Measurements from ENCODE around the gene CELSR1. TPM values are rescaled to one million over a fixed set of nuclear protein-coding genes. Genes with fewer than 3 reads are reported as not detected.

CELSR1 gene
- total RNA-seq, 1 donor from 2014 or later, result 7.7 TPM

DNA sequence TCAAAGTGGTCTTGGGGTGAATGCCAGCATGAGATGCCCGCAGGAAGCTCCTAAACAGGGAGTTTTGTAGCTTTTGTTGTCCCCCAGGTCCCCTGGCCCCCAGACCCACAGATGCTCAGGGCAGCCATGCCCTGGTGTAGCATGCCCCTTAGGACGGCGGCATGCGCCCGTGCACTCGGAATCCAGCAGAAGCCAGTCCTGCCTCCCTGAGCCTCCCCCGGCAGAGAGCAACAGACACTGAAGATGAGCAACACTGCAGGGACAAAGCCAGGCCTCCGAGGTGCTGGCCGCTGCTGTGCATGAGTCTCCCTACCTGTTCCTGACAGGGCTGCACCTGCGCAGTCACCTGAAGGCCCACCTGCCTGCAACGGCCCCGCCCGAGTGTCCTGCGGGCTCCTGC is 142.8 kb downstream of the CELSR1 start:
- H3K4me3 Mint-ChIP-seq (ENCODE audit: unreplicated experiment), result no peak overlapping the region
- no peak for TF ChIP-seq CTCF (IDR thresholded peaks at IDR 0.05; ENCODE audit: unreplicated experiment)
- peaks cover 11% of the 10 kb centered on the region for H3K27me3 Mint-ChIP-seq (ENCODE audit: unreplicated experiment)
- no peak overlapping the region for H3K27ac Mint-ChIP-seq (ENCODE audit: unreplicated experiment)
- no peaks in the 10 kb centered on the region for H3K4me1 Mint-ChIP-seq (ENCODE audit: unreplicated experiment)
- no peaks in the 10 kb centered on the region for H3K9me3 Mint-ChIP-seq (ENCODE audit: unreplicated experiment)
- DNase-seq (ENCODE audit: low spot score), result no peak
- H3K36me3 Mint-ChIP-seq (ENCODE audit: low read depth, unreplicated experiment), result no peaks in the 10 kb centered on the region

DNA sequence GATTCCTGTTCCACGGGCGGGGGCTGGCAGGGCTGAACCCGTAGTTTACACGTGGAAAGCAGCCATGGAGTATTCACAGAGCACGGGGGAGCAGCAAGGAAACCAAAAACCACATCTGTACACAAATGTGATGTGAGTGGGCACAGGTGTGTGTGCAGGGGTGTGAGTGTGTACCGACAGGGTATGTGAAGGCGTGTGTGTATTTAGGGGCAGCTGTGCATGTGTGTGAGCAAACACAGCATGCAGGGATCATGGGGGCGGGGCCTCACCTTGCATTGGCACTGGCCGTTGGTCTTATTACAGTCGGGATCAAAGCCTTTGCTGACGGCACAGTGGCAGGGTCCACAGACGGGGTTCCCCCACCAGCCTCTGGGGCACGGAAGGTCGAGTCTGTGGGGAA is 143.5 kb downstream of the CELSR1 start:
- H3K27ac Mint-ChIP-seq (ENCODE audit: unreplicated experiment), result no peak overlapping the region
- no peaks in the 10 kb centered on the region for H3K36me3 Mint-ChIP-seq (ENCODE audit: low read depth, unreplicated experiment)
- no peak overlapping the region for H3K4me3 Mint-ChIP-seq (ENCODE audit: unreplicated experiment)
- no peaks in the 10 kb centered on the region for H3K4me1 Mint-ChIP-seq (ENCODE audit: unreplicated experiment)
- no peaks in the 10 kb centered on the region for H3K9me3 Mint-ChIP-seq (ENCODE audit: unreplicated experiment)
- no peak for DNase-seq (ENCODE audit: low spot score)
- H3K27me3 Mint-ChIP-seq (ENCODE audit: unreplicated experiment), result peaks cover 10% of the 10 kb centered on the region
- no peak for TF ChIP-seq CTCF (IDR thresholded peaks at IDR 0.05; ENCODE audit: unreplicated experiment)

DNA sequence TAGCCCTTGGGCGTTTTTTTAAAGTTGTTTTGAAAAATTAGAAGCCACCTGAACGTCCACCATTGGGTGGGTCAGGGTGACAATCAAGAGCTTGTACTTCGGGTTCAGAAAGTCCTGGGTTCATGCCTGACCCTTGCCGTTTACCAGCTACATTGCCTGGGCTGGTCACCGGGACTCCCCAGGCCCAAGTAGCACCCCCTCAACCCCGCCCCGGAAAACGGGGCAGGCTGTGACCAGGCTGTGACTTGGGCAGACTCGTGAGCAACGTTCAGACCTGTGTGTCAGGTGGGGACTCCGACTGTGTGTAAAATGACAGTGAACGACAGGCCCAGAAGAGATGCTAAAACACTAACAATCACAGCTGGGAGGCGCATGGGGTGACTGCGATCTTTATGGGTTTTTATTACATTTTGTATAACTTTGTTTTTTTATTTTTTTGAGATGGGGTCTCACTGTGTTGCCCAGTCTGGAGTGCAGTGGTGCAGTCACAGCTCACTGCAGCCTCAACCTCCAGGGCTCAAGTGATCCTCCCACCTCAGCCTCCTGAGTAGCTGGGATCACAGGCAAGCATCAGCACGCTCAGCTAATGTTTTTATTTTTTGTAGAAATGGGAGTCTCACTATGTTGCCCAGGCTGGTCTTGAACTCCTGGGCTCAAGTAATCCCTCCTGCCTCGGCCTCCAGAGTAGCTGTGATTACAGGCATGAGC is 145.1 kb downstream of the CELSR1 start:
- Mint-ChIP-seq H3K36me3 (ENCODE audit: low read depth, unreplicated experiment) (no peaks in the 10 kb centered on the region), H3K4me3 (ENCODE audit: unreplicated experiment) (no peak overlapping the region), H3K27ac (ENCODE audit: unreplicated experiment) (no peak overlapping the region), H3K4me1 (ENCODE audit: unreplicated experiment) (no peaks in the 10 kb centered on the region), H3K9me3 (ENCODE audit: unreplicated experiment) (no peaks in the 10 kb centered on the region), H3K27me3 (ENCODE audit: unreplicated experiment) (peaks cover 10% of the 10 kb centered on the region)
- no peak for DNase-seq (ENCODE audit: low spot score)
- TF ChIP-seq CTCF (IDR thresholded peaks at IDR 0.05; ENCODE audit: unreplicated experiment), result no peak

DNA sequence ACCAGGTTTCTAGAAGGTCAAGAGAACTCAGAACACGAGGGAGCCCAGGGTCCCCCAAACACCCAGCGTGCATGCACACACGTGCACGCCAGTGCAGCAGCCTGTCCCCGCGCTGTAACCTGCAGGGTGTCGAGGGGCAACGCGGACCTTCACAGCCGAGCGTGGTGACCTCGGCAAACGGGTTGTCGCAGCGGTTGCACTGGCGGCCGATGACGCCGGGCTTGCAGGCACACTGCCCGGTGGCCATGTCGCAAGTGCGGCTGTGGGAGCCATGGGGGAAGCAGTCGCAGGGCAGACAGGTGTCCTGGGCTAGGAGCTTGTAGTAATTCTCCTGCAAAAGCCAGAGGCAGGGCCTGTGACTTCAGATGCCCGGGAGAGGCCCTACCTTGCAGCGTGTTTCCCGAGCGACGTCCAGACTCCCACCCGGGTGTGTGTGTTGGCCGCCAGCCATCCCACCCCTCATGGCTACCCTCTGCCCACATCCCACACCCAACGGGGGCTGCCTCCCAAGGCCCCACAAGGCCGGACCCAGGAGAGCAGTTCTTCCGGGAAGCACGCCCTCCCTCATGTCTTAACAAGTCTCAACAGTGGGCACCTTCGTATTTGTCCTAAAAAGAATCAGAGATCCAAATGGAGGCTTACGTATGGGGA is 145.8 kb downstream of the CELSR1 start:
- no peak for TF ChIP-seq CTCF (IDR thresholded peaks at IDR 0.05; ENCODE audit: unreplicated experiment)
- H3K9me3 Mint-ChIP-seq (ENCODE audit: unreplicated experiment), result no peaks in the 10 kb centered on the region
- no peak overlapping the region for H3K4me3 Mint-ChIP-seq (ENCODE audit: unreplicated experiment)
- no peak for DNase-seq (ENCODE audit: low spot score)
- no peak overlapping the region for H3K27ac Mint-ChIP-seq (ENCODE audit: unreplicated experiment)
- H3K36me3 Mint-ChIP-seq (ENCODE audit: low read depth, unreplicated experiment), result no peaks in the 10 kb centered on the region
- H3K4me1 Mint-ChIP-seq (ENCODE audit: unreplicated experiment), result no peaks in the 10 kb centered on the region
- H3K27me3 Mint-ChIP-seq (ENCODE audit: unreplicated experiment), result peaks cover 7% of the 10 kb centered on the region

- no peak for DNase-seq (ENCODE audit: low spot score)
- TF ChIP-seq CTCF (IDR thresholded peaks at IDR 0.05; ENCODE audit: unreplicated experiment), result no peak
- no peak overlapping the region for H3K27ac Mint-ChIP-seq (ENCODE audit: unreplicated experiment)
- H3K36me3 Mint-ChIP-seq (ENCODE audit: low read depth, unreplicated experiment), result no peaks in the 10 kb centered on the region
- no peak overlapping the region for H3K4me3 Mint-ChIP-seq (ENCODE audit: unreplicated experiment)
- H3K27me3 Mint-ChIP-seq (ENCODE audit: unreplicated experiment), result peaks cover 4% of the 10 kb centered on the region
- H3K4me1 Mint-ChIP-seq (ENCODE audit: unreplicated experiment), result no peaks in the 10 kb centered on the region
- no peaks in the 10 kb centered on the region for H3K9me3 Mint-ChIP-seq (ENCODE audit: unreplicated experiment)
Measured at GRCh38 chr22:46390652-46391301, 146.6 kb downstream of the CELSR1 start.

Measured in endothelial cell (in vitro differentiated cells).